ENCODE measurements around the gene CLIC6.

CLIC6 gene

GRCh38 chr21:34766862-34767261, 98.1 kb downstream of the CLIC6 start:
- DNase-seq: no peak
- Histone ChIP-seq H3F3A (ENCODE audit: insufficient read depth, low read length) (no peaks in the 10 kb centered on the region), H3K9me2 (replicated peaks; ENCODE audit: insufficient read depth, low read length) (no peaks in the 10 kb centered on the region), H3K9me3 (replicated peaks; ENCODE audit: insufficient read depth, low read length) (no peaks in the 10 kb centered on the region), H3K79me2 (ENCODE audit: low read length) (no peaks in the 10 kb centered on the region), H3K27me3 (replicated peaks; ENCODE audit: insufficient read depth, low read length) (no peaks in the 10 kb centered on the region), H4K20me1 (ENCODE audit: insufficient read depth, low read length) (no peaks in the 10 kb centered on the region), H3K9ac (ENCODE audit: low read length) (no peak overlapping the region), H3K4me2 (ENCODE audit: low read depth, low read length) (no peak overlapping the region), H3K4me3 (ENCODE audit: low read length) (no peak overlapping the region), H3K27ac (ENCODE audit: low read length) (no peak overlapping the region), H3K36me3 (replicated peaks; ENCODE audit: insufficient read depth, low read length) (no peaks in the 10 kb centered on the region), H2AFZ (ENCODE audit: low read length) (no peak overlapping the region), H3K4me1 (ENCODE audit: low read length) (no peaks in the 10 kb centered on the region)
- TF ChIP-seq, protein P1, sequence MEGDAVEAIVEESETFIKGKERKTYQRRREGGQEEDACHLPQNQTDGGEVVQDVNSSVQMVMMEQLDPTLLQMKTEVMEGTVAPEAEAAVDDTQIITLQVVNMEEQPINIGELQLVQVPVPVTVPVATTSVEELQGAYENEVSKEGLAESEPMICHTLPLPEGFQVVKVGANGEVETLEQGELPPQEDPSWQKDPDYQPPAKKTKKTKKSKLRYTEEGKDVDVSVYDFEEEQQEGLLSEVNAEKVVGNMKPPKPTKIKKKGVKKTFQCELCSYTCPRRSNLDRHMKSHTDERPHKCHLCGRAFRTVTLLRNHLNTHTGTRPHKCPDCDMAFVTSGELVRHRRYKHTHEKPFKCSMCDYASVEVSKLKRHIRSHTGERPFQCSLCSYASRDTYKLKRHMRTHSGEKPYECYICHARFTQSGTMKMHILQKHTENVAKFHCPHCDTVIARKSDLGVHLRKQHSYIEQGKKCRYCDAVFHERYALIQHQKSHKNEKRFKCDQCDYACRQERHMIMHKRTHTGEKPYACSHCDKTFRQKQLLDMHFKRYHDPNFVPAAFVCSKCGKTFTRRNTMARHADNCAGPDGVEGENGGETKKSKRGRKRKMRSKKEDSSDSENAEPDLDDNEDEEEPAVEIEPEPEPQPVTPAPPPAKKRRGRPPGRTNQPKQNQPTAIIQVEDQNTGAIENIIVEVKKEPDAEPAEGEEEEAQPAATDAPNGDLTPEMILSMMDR (IDR thresholded peaks at IDR 0.05; ENCODE audit: low read length): no peak
- TF ChIP-seq EZH2 (optimal IDR thresholded peaks at IDR 0.05; ENCODE audit: low read depth, low read length) (no peak), EZH2phosphoT487 (IDR thresholded peaks at IDR 0.05; ENCODE audit: low read length) (no peak)
